GM18868 (cell line): ENCODE data around the gene TMED3.

Experiments
- ATAC-seq: cut with Tn5 transposase; IDR thresholded peaks from one replicate; pipeline ENCODE4 v1.9.1; 2021; ENCODE audit warnings: mild to moderate bottlenecking, moderate library complexity; ENCODE audit not compliant: unreplicated experiment

The TMED3 gene

GRCh38 chr15:79310985-79311900 is at the start of gene TMED3:
Gene TMED3, plus strand, starts transcription at chr15:79311112. Its CDS starts 138 bp downstream, at chr15:79311250.
- peak; percentile 94 for ATAC-seq

GRCh38 chr15:79261836-79262235 is 49.1 kb upstream of the TMED3 start:
- no peak for ATAC-seq

GRCh38 chr15:79265167-79265566 is 45.7 kb upstream of the TMED3 start:
- no peak for ATAC-seq

- ATAC-seq = no peak
Measured at GRCh38 chr15:79265987-79266579, 44.8 kb upstream of the TMED3 start.

- no peak for ATAC-seq
Measured at GRCh38 chr15:79282371-79283251, 28.3 kb upstream of the TMED3 start, which contains the start of gene ANKRD34C. Gene ANKRD34C, plus strand, starts transcription at chr15:79282722. Its CDS starts 10,563 bp downstream, at chr15:79293285.

GRCh38 chr15:79283252-79284048 is 27.5 kb upstream of the TMED3 start:
- ATAC-seq = no peak

GRCh38 chr15:79290642-79291275 is 20.2 kb upstream of the TMED3 start:
- no peak for ATAC-seq

GRCh38 chr15:79292011-79292410 is 18.9 kb upstream of the TMED3 start:
- no peak for ATAC-seq

GRCh38 chr15:79294075-79294474 is 16.8 kb upstream of the TMED3 start:
- ATAC-seq = no peak

- ATAC-seq = no peak
Measured at GRCh38 chr15:79296583-79296982, 14.3 kb upstream of the TMED3 start.

- no peak for ATAC-seq
Measured at GRCh38 chr15:79299126-79299840, 11.6 kb upstream of the TMED3 start.

GRCh38 chr15:79299841-79300235 is 11.1 kb upstream of the TMED3 start:
- no peak for ATAC-seq

GRCh38 chr15:79307251-79307650 is 3.7 kb upstream of the TMED3 start:
- no peak for ATAC-seq

- no peak for ATAC-seq
Measured at GRCh38 chr15:79308874-79309273, 2.0 kb upstream of the TMED3 start.

GRCh38 chr15:79310612-79310984 is 314 bp upstream of the TMED3 start:
- peak; percentile 34 for ATAC-seq

- no peak for ATAC-seq
Measured at GRCh38 chr15:79311901-79312553, 1.1 kb downstream of the TMED3 start.

GRCh38 chr15:79314186-79314585 is 3.3 kb downstream of the TMED3 start:
- ATAC-seq = no peak

GRCh38 chr15:79314811-79315210 is 3.9 kb downstream of the TMED3 start:
- ATAC-seq = no peak
